Ectodermal cell (in vitro differentiated cells): ENCODE data around the gene NHERF2.

Experiments used
- H3K27ac ChIP-seq: 2 replicates; pipeline ENCODE4 v1.7.0; 2013; ENCODE audit warnings: mild to moderate bottlenecking, low read depth, low read length; ENCODE audit not compliant: insufficient read depth, poor library complexity, severe bottlenecking
- H3K27me3 ChIP-seq: 2 replicates; pipeline ENCODE4 v1.7.0; 2013; ENCODE audit warnings: mild to moderate bottlenecking, low read length; ENCODE audit not compliant: insufficient read depth, control insufficient read depth, poor library complexity, severe bottlenecking
- H3K36me3 ChIP-seq: one replicate; pipeline ENCODE4 v1.7.0; 2013; ENCODE audit warnings: low read length; ENCODE audit not compliant: control insufficient read depth, insufficient read depth
- H3K4me1 ChIP-seq: one replicate; pipeline ENCODE4 v1.7.0; 2013; ENCODE audit warnings: low read length; ENCODE audit not compliant: control insufficient read depth, insufficient read depth
- H3K4me3 ChIP-seq: 2 replicates; pipeline ENCODE4 v1.7.0; 2013; ENCODE audit warnings: low read depth, low read length, control low read depth; ENCODE audit not compliant: insufficient read depth
- H3K9me3 ChIP-seq: 2 replicates; pipeline ENCODE4 v1.7.0; 2013; ENCODE audit warnings: mild to moderate bottlenecking, low read length, moderate library complexity; ENCODE audit not compliant: control insufficient read depth
- WGBS, 2 experiments: methylation state at CpG; one replicate each; pipeline ENCODE4 v1.1.7; 2013; ENCODE audit warnings: missing lambda C conversion rate in 2 of 2; 5-methylcytosine and 5-hydroxymethylcytosine counted together

NHERF2 gene

GRCh38 chr16:2001035-2001434 is 25.7 kb upstream of the NHERF2 start:
- H3K27ac ChIP-seq, result no peak overlapping the region
- no peaks in the 10 kb centered on the region for H3K27me3 ChIP-seq
- H3K36me3 ChIP-seq, result peaks cover 39% of the 10 kb centered on the region
- 95 to 96% methylated on average over 19 of the region's 19 CpGs for WGBS, 2 experiments
- no peaks in the 10 kb centered on the region for H3K9me3 ChIP-seq
- H3K4me3 ChIP-seq, result no peak overlapping the region
- peaks cover 17% of the 10 kb centered on the region for H3K4me1 ChIP-seq

DNA sequence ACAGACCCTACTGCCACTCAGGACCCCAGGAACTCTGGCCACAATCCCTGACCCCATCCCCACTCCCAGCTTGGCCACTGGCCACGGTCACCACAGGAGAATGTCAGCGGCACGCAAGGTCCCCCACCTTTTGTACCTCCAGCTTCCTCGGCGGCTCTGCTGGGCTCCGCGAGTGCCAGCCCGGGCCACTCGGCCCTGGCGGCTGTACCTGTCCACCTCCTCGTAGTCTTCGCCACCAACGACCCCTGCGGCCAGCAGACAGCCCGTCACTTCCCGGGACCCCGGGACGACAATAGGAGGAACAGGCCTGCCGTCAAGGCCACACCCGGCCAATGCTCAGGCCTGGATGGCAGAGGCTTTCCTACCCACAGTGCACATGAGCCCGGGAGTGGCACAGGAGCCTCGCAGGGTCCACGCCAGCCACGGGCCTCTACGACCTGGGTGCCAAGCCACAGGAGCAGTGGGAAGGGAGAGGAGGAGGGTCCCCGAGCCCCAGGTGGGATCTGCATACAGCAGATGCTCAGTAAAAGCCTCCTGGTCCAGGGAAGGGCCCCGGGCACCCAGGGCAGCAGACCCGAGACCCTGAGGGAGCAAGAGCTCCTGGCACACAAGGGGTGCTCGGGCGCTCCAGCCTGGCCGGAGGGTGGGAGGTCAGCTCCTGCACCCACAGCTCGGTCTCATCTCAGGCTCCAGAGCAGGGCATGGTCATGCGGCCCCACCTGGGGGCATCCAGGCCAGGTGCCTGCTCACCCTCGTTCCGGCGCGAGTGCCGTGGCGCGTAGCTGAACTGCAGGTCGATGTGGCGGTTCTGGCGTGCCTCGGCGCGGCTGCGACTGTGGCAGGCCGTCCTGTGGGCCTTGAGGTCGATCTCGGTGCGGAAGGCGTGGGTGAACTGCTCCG is 25.0 kb upstream of the NHERF2 start:
- Histone ChIP-seq H3K9me3 (no peaks in the 10 kb centered on the region), H3K27me3 (no peaks in the 10 kb centered on the region), H3K36me3 (peaks cover 39% of the 10 kb centered on the region), H3K4me1 (peaks cover 17% of the 10 kb centered on the region), H3K4me3 (no peak overlapping the region), H3K27ac (no peak overlapping the region)
- 96% methylated on average over 53 of the region's 53 CpGs for WGBS, 2 experiments

GRCh38 chr16:2002406-2003230 is 24.1 kb upstream of the NHERF2 start:
- no peak overlapping the region for H3K27ac ChIP-seq
- H3K4me1 ChIP-seq, result peaks cover 20% of the 10 kb centered on the region
- H3K27me3 ChIP-seq, result no peaks in the 10 kb centered on the region
- peaks cover 39% of the 10 kb centered on the region for H3K36me3 ChIP-seq
- no peak overlapping the region for H3K4me3 ChIP-seq
- no peaks in the 10 kb centered on the region for H3K9me3 ChIP-seq
- WGBS, 2 experiments, result 95 to 96% methylated on average over 47 of the region's 47 CpGs

DNA sequence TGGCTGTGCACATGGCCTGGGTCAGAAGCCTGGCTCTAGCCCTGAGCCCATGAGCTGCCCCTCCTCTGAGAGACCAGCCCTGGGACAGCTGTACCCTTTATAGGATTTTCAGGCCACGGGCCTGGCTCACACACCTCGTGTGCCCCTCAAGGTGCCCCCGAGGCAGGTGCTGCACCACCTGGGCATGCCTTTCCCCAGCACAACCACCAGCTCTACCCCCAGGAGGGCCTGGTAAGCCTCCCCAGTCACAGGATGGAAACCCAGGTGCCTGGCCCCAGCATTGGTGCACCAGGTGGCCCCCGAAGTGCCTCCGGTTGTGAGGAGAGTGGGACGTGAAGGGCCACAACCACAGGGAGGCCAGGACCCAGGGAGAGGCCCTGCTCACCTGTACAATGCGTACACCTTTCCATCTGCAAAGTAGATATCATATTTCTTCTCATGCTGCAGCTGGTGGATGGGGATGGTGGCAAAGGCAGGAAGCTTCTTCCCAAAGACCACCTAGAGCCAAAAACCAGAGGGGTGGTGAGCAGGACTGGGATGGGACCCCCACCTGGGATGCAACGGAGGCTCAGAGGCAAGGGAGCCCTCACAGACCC is 23.4 kb upstream of the NHERF2 start:
- peaks cover 27% of the 10 kb centered on the region for H3K4me1 ChIP-seq
- 94 to 95% methylated on average over 8 of the region's 8 CpGs for WGBS, 2 experiments
- H3K4me3 ChIP-seq, result no peak overlapping the region
- no peak overlapping the region for H3K27ac ChIP-seq
- peaks cover 39% of the 10 kb centered on the region for H3K36me3 ChIP-seq
- no peaks in the 10 kb centered on the region for H3K9me3 ChIP-seq
- H3K27me3 ChIP-seq, result no peaks in the 10 kb centered on the region

DNA sequence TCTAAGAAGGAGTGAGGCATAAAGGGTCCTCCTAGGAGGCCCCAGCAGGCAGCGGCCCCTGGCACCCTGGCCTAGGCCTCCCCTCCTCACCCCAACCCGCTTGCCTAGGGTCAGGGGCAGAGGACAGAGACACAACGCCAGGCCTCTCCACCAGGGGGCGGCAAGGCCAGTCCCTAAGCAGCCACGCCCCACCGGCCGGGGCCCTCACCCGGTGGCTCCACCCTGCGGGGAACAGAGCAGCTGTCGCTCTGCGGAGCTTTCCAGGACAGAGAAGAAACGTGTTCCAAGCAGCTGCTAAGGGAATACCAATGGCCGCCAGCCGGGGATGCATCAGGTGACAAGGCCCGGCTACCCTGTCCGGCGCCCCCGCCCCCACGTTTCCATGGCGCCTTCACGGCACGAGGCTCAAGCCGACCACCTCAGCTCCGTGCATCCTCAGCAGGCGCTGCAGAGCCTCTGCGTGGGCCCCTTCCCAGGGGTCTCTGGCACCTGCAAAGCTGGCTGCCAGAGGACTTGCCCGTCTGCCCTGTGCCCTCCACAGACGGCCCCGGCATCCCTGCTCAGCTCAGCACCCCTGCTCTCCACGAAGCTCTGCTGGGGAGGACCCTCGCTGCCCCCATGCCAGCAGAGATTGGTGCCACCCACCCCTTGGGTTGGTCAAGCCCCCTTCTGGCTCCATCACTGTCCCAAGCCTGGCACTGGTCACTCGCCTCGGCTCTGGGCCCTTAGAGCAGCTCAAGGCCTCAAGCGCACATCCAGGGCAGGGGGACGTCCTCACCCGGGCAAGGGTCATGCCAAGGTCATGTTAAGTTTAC is 22.7 kb upstream of the NHERF2 start:
- H3K27me3 ChIP-seq, result no peaks in the 10 kb centered on the region
- H3K4me1 ChIP-seq, result peaks cover 31% of the 10 kb centered on the region
- peaks cover 34% of the 10 kb centered on the region for H3K36me3 ChIP-seq
- H3K27ac ChIP-seq, result peak overlapping the region; percentile 84
- no peaks in the 10 kb centered on the region for H3K9me3 ChIP-seq
- H3K4me3 ChIP-seq, result no peak overlapping the region
- 32% methylated on average over 36 of the region's 36 CpGs for WGBS, 2 experiments

DNA sequence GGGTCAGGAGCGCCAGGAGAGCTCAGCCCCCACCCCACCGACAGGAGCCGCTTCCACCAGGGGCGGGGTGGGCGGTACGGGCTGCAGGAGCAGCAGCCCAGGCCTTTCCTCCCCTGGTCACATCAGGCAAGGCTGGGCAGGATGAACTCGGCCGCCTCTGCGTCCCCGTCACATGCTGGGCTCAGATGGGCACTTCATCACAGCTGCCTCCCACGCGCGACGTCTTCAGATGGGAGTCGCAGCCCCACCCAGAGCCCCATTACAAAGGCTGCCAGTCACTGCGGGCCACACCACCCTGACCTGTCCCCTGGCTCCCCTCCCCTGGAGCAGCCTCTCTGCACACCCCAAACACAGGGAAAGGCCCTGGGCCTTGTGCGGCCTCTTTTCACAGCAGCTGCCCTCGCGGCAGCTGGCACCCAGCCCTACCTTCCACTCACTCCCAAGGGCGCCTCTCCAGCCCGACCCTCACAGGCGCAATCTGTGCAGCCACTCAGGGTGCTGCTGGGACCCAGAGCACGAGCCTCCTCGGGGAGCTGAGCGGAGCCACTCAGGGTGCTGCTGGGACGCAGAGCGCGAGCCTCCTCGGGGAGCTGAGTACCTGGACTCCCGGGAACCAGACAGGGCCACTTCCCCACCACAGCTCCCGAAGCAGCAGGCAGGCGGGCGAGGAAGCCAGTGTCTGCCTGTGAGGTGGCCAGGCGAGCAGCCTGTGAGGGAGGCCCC is 21.7 kb upstream of the NHERF2 start:
- Histone ChIP-seq H3K9me3 (no peaks in the 10 kb centered on the region), H3K27me3 (no peaks in the 10 kb centered on the region), H3K4me1 (peaks cover 31% of the 10 kb centered on the region), H3K36me3 (peaks cover 28% of the 10 kb centered on the region), H3K27ac (peak overlapping the region; percentile 84), H3K4me3 (no peak overlapping the region)
- WGBS, 2 experiments, result 91 to 92% methylated on average over 34 of the region's 34 CpGs

- Histone ChIP-seq H3K27me3 (no peaks in the 10 kb centered on the region), H3K4me3 (no peak overlapping the region), H3K9me3 (no peaks in the 10 kb centered on the region), H3K36me3 (peaks cover 21% of the 10 kb centered on the region), H3K4me1 (peaks cover 34% of the 10 kb centered on the region), H3K27ac (no peak overlapping the region)
- 91 to 93% methylated on average over 21 of the region's 21 CpGs for WGBS, 2 experiments
Measured at GRCh38 chr16:2005646-2006045, 21.1 kb upstream of the NHERF2 start.

DNA sequence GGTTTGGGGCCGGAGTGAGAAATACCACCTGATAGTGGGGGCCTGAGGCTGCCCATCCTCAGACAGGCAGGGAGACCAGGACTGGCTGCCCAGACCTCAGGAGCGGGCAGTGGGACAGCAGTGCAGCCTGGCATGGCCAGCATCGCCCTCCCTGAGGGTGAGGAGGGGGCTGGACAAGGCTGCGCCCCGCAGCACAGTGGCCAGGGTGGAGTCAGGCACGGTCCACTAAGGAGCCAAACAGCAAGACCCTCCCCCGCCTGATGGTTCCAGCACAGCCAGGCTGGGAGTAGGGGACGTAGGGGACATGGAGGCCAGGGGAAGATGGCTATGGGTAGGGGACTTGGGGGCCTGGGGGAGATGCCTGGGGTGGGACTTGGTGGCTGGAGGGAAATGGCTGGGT is 20.4 kb upstream of the NHERF2 start:
- 93 to 94% methylated on average over 8 of the region's 8 CpGs for WGBS, 2 experiments
- Histone ChIP-seq H3K4me1 (peaks cover 34% of the 10 kb centered on the region), H3K27ac (no peak overlapping the region), H3K27me3 (no peaks in the 10 kb centered on the region), H3K36me3 (peaks cover 14% of the 10 kb centered on the region), H3K9me3 (no peaks in the 10 kb centered on the region), H3K4me3 (no peak overlapping the region)

DNA sequence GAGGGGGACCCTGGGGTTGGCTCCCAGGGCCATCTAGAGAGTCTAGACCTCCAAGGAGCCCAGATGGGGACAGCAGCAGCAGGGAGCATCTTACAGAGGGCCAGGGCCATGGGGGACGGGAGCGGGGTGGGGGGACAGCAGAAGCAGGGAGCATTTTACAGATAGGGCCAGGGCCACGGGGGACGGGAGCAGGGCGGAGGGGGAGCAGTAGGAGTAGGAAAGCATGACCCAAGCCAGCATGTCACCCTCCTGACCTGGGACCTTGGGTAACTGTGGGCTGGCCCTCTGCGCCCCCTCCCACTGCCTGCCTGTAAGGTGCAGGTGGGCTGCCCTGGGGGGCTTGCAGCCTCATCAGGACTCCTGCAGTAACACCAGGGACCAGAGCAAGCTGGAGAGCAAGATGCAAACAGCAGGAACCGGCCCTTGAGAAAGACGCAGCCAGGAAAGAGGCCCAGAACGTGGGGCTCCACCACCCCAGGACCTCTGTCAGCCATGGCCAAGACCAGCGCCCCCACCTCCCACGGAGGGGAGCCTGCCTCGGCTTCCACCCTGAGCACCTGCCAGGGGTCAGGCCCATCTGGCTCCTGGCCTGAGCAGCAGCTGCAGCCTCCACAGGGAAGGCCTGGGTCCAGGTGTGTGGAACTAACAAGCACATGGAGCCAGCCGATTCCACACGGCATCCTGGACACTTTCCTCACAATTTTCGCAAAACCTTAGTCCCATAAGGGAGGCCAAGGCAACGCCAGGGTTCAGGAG is 19.4 kb upstream of the NHERF2 start:
- H3K4me1 ChIP-seq, result peaks cover 34% of the 10 kb centered on the region
- H3K27ac ChIP-seq, result no peak overlapping the region
- no peak overlapping the region for H3K4me3 ChIP-seq
- peaks cover 5% of the 10 kb centered on the region for H3K36me3 ChIP-seq
- no peaks in the 10 kb centered on the region for H3K9me3 ChIP-seq
- WGBS, 2 experiments, result 94 to 95% methylated on average over 16 of the region's 16 CpGs
- no peaks in the 10 kb centered on the region for H3K27me3 ChIP-seq
